ENCODE results near the gene RAB8A. TPM values are rescaled to one million over a fixed set of nuclear protein-coding genes. Genes with fewer than 3 reads are reported as not detected.

Gene RAB8A
- total and polyA plus RNA-seq, 2 experiments from 2014 or later: 53.1 to 59.5 TPM

DNA sequence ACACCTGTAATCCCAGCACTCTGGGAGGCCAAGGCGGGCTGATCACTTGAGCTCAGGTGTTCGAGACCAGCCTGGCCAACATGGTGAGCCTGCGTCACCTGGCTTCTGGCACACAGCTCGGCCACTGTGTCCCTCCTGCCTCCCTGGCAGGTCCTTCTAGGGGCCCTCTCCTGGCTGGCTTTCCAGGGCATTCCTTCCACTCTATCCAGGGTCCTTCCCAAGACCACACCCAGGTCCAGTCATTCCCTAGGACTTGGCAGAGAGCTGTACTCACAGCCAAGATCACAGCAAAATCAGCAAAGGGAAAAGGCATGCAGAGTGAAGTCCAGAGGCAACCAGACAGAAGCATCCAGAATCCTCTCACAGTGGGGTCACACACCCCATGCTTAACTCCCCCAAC lies 22.1 kb downstream of the RAB8A start:
- Histone ChIP-seq H3K9me2 (ENCODE audit: insufficient read depth) (no peaks in the 10 kb centered on the region), H2AFZ (no peak overlapping the region), H3K27me3 (ENCODE audit: insufficient read depth) (no peaks in the 10 kb centered on the region), H3K79me2 (replicated peaks; ENCODE audit: insufficient read depth) (no peaks in the 10 kb centered on the region), H3F3A (replicated peaks; ENCODE audit: low read depth) (no peaks in the 10 kb centered on the region), H3K27ac (ENCODE audit: low read depth) (no peak overlapping the region), H4K20me1 (replicated peaks; ENCODE audit: insufficient read depth) (peaks cover 3% of the 10 kb centered on the region; the same call in 1 of the 2 replicates), H3K4me2 (no peak overlapping the region), H3K36me3 (ENCODE audit: insufficient read depth) (peaks cover 9% of the 10 kb centered on the region), H3K4me3 (no peak overlapping the region), H3K4me1 (ENCODE audit: insufficient read depth) (no peaks in the 10 kb centered on the region)
- Mint-ChIP-seq H3K4me1 (0 out of 3 replicates have a peak, but pooled peaks cover 4% of the 10 kb centered on the region), H3K4me3 (no peak overlapping the region), H3K9me3 (peaks cover 2% of the 10 kb centered on the region), H3K27ac (no peak overlapping the region), H3K27me3 (ENCODE audit: insufficient read depth, low read depth, poor library complexity) (peaks cover 5% of the 10 kb centered on the region), H3K36me3 (ENCODE audit: low read depth) (peaks cover 56% of the 10 kb centered on the region)
- ATAC-seq (no peak), DNase-seq (ENCODE audit: low spot score) (no peak)
- TF ChIP-seq, protein P1, sequence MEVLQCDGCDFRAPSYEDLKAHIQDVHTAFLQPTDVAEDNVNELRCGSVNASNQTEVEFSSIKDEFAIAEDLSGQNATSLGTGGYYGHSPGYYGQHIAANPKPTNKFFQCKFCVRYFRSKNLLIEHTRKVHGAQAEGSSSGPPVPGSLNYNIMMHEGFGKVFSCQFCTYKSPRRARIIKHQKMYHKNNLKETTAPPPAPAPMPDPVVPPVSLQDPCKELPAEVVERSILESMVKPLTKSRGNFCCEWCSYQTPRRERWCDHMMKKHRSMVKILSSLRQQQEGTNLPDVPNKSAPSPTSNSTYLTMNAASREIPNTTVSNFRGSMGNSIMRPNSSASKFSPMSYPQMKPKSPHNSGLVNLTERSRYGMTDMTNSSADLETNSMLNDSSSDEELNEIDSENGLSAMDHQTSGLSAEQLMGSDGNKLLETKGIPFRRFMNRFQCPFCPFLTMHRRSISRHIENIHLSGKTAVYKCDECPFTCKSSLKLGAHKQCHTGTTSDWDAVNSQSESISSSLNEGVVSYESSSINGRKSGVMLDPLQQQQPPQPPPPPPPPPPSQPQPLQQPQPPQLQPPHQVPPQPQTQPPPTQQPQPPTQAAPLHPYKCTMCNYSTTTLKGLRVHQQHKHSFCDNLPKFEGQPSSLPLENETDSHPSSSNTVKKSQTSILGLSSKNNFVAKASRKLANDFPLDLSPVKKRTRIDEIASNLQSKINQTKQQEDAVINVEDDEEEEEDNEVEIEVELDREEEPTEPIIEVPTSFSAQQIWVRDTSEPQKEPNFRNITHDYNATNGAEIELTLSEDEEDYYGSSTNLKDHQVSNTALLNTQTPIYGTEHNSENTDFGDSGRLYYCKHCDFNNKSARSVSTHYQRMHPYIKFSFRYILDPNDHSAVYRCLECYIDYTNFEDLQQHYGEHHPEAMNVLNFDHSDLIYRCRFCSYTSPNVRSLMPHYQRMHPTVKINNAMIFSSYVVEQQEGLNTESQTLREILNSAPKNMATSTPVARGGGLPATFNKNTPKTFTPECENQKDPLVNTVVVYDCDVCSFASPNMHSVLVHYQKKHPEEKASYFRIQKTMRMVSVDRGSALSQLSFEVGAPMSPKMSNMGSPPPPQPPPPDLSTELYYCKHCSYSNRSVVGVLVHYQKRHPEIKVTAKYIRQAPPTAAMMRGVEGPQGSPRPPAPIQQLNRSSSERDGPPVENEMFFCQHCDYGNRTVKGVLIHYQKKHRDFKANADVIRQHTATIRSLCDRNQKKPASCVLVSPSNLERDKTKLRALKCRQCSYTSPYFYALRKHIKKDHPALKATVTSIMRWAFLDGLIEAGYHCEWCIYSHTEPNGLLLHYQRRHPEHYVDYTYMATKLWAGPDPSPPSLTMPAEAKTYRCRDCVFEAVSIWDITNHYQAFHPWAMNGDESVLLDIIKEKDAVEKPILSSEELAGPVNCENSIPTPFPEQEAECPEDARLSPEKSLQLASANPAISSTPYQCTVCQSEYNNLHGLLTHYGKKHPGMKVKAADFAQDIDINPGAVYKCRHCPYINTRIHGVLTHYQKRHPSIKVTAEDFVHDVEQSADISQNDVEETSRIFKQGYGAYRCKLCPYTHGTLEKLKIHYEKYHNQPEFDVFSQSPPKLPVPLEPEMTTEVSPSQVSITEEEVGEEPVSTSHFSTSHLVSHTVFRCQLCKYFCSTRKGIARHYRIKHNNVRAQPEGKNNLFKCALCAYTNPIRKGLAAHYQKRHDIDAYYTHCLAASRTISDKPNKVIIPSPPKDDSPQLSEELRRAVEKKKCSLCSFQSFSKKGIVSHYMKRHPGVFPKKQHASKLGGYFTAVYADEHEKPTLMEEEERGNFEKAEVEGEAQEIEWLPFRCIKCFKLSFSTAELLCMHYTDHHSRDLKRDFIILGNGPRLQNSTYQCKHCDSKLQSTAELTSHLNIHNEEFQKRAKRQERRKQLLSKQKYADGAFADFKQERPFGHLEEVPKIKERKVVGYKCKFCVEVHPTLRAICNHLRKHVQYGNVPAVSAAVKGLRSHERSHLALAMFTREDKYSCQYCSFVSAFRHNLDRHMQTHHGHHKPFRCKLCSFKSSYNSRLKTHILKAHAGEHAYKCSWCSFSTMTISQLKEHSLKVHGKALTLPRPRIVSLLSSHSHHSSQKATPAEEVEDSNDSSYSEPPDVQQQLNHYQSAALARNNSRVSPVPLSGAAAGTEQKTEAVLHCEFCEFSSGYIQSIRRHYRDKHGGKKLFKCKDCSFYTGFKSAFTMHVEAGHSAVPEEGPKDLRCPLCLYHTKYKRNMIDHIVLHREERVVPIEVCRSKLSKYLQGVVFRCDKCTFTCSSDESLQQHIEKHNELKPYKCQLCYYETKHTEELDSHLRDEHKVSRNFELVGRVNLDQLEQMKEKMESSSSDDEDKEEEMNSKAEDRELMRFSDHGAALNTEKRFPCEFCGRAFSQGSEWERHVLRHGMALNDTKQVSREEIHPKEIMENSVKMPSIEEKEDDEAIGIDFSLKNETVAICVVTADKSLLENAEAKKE (CRISPR knock-in tag; IDR thresholded peaks at IDR 0.05): no peak
- TF ChIP-seq EZH2 (IDR thresholded peaks at IDR 0.05; ENCODE audit: low read depth, unreplicated experiment): no peak
- no peak for TF ChIP-seq EZH2phosphoT487 (IDR thresholded peaks at IDR 0.05; ENCODE audit: unreplicated experiment)

DNA sequence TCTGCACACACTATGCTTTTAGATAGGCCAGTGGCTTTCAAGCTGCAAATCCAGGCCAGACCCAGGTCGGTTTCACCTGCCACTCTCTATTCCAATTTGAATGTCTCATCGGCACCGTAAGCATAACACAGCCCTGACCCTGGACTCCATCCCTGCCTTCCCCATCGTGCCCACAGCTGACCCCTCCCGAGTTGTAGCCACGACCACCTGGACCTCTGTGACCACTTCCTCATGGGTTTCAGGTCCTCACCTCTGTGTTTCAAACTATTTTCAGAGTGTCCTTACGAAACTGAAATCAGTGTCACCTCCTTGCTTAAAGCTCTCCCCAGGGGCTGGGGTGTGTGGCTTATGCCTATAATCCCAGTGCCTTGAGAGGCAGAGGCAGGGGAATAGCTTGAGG lies 22.8 kb downstream of the RAB8A start:
- Histone ChIP-seq H3K36me3 (ENCODE audit: insufficient read depth) (peaks cover 9% of the 10 kb centered on the region), H3K4me3 (no peak overlapping the region), H3K79me2 (replicated peaks; ENCODE audit: insufficient read depth) (no peaks in the 10 kb centered on the region), H3K4me2 (no peak overlapping the region), H3F3A (replicated peaks; ENCODE audit: low read depth) (no peaks in the 10 kb centered on the region), H3K9me2 (ENCODE audit: insufficient read depth) (no peaks in the 10 kb centered on the region), H4K20me1 (replicated peaks; ENCODE audit: insufficient read depth) (peaks cover 3% of the 10 kb centered on the region; the same call in 1 of the 2 replicates), H3K27me3 (ENCODE audit: insufficient read depth) (no peaks in the 10 kb centered on the region), H3K4me1 (ENCODE audit: insufficient read depth) (no peaks in the 10 kb centered on the region), H3K27ac (ENCODE audit: low read depth) (no peak overlapping the region), H2AFZ (no peak overlapping the region)
- DNase-seq (ENCODE audit: low spot score) (no peak), ATAC-seq (no peak)
- Mint-ChIP-seq H3K9me3 (peaks cover 2% of the 10 kb centered on the region), H3K27ac (no peak overlapping the region), H3K27me3 (ENCODE audit: insufficient read depth, low read depth, poor library complexity) (peaks cover 5% of the 10 kb centered on the region), H3K4me1 (0 out of 3 replicates have a peak, but pooled peaks cover 4% of the 10 kb centered on the region), H3K36me3 (ENCODE audit: low read depth) (peaks cover 49% of the 10 kb centered on the region), H3K4me3 (no peak overlapping the region)
- TF ChIP-seq POLR2AphosphoS5 (IDR thresholded peaks at IDR 0.05; ENCODE audit: low read depth): no peak
- TF ChIP-seq, protein P2, sequence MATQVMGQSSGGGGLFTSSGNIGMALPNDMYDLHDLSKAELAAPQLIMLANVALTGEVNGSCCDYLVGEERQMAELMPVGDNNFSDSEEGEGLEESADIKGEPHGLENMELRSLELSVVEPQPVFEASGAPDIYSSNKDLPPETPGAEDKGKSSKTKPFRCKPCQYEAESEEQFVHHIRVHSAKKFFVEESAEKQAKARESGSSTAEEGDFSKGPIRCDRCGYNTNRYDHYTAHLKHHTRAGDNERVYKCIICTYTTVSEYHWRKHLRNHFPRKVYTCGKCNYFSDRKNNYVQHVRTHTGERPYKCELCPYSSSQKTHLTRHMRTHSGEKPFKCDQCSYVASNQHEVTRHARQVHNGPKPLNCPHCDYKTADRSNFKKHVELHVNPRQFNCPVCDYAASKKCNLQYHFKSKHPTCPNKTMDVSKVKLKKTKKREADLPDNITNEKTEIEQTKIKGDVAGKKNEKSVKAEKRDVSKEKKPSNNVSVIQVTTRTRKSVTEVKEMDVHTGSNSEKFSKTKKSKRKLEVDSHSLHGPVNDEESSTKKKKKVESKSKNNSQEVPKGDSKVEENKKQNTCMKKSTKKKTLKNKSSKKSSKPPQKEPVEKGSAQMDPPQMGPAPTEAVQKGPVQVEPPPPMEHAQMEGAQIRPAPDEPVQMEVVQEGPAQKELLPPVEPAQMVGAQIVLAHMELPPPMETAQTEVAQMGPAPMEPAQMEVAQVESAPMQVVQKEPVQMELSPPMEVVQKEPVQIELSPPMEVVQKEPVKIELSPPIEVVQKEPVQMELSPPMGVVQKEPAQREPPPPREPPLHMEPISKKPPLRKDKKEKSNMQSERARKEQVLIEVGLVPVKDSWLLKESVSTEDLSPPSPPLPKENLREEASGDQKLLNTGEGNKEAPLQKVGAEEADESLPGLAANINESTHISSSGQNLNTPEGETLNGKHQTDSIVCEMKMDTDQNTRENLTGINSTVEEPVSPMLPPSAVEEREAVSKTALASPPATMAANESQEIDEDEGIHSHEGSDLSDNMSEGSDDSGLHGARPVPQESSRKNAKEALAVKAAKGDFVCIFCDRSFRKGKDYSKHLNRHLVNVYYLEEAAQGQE (IDR thresholded peaks at IDR 0.05; ENCODE audit: unreplicated experiment): no peak
- TF ChIP-seq EZH2phosphoT487 (IDR thresholded peaks at IDR 0.05; ENCODE audit: unreplicated experiment): no peak

Data from GM23338 (cell line).